ENCODE measurements around the gene AURKAIP1. TPM values are rescaled to one million over a fixed set of nuclear protein-coding genes. Genes with fewer than 3 reads are reported as not detected.

Gene AURKAIP1
- total and polyA plus RNA-seq, 2 of the 13 experiments (the other 11 are each of a cell fraction or from before 2014, with no cell fraction given), result 69.5 to 175 TPM

DNA sequence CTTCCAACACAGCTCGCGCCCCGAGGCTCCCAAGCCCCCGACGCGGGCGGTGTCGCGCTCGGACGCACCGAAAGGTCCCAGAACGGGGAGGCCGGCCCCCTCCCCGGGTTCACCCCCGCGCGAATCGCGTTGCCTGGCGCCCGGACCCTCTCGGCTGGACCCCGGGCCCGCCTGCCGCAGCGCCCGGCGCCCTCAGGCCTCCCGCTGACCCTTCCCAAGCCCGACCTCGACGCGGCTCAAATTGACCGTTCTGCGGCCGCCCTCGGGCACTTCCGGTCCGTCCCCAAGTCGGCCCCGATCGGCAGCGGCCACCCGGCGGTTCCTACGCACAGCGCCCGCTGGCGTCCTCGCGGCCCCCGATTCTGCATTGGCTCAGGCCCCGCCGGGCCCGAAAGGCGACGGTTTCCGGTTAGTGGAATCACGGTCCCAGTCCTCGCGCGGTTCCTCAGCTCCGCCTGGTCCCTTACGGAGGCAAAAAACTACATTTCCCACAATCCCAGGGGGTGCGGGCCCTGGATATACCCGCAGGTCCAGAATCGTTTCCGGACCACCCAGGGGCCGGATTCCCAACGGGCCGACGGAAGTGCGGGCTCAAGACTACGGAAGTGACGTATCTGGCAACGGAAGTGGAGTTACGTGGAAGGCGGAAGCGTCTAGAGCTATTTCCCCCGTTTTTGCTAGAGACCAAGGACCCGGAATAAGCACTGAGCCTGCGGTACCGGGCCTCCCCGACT, at the start of gene AURKAIP1 (continued):
- TF ChIP-seq, protein P1, sequence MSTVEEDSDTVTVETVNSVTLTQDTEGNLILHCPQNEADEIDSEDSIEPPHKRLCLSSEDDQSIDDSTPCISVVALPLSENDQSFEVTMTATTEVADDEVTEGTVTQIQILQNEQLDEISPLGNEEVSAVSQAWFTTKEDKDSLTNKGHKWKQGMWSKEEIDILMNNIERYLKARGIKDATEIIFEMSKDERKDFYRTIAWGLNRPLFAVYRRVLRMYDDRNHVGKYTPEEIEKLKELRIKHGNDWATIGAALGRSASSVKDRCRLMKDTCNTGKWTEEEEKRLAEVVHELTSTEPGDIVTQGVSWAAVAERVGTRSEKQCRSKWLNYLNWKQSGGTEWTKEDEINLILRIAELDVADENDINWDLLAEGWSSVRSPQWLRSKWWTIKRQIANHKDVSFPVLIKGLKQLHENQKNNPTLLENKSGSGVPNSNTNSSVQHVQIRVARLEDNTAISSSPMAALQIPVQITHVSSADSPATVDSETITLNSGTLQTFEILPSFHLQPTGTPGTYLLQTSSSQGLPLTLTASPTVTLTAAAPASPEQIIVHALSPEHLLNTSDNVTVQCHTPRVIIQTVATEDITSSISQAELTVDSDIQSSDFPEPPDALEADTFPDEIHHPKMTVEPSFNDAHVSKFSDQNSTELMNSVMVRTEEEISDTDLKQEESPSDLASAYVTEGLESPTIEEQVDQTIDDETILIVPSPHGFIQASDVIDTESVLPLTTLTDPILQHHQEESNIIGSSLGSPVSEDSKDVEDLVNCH (CRISPR knock-in tag; IDR thresholded peaks at IDR 0.05), result no peak
- peak; percentile 94; the same call in 1 of the 2 replicates for TF ChIP-seq TSC22D2 (CRISPR knock-in tag; IDR thresholded peaks at IDR 0.05; ENCODE audit: borderline replicate concordance)
- TF ChIP-seq, protein P2, sequence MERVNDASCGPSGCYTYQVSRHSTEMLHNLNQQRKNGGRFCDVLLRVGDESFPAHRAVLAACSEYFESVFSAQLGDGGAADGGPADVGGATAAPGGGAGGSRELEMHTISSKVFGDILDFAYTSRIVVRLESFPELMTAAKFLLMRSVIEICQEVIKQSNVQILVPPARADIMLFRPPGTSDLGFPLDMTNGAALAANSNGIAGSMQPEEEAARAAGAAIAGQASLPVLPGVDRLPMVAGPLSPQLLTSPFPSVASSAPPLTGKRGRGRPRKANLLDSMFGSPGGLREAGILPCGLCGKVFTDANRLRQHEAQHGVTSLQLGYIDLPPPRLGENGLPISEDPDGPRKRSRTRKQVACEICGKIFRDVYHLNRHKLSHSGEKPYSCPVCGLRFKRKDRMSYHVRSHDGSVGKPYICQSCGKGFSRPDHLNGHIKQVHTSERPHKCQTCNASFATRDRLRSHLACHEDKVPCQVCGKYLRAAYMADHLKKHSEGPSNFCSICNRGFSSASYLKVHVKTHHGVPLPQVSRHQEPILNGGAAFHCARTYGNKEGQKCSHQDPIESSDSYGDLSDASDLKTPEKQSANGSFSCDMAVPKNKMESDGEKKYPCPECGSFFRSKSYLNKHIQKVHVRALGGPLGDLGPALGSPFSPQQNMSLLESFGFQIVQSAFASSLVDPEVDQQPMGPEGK (CRISPR knock-in tag; IDR thresholded peaks at IDR 0.05), result peak; percentile 94
- TF ChIP-seq NFRKB (IDR thresholded peaks at IDR 0.05), result no peak
- TF ChIP-seq, protein P3, sequence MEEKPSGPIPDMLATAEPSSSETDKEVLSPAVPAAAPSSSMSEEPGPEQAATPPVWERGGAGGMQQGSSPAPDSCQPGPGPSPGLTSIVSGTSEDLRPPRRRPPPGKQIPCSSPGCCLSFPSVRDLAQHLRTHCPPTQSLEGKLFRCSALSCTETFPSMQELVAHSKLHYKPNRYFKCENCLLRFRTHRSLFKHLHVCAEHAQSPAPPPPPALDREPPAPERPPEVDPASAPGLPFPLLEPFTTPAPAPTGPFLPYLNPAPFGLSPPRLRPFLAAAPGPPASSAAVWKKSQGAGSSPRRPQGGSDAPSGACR (CRISPR knock-in tag; IDR thresholded peaks at IDR 0.05), result peak; percentile 99
- TF ChIP-seq, protein P4, sequence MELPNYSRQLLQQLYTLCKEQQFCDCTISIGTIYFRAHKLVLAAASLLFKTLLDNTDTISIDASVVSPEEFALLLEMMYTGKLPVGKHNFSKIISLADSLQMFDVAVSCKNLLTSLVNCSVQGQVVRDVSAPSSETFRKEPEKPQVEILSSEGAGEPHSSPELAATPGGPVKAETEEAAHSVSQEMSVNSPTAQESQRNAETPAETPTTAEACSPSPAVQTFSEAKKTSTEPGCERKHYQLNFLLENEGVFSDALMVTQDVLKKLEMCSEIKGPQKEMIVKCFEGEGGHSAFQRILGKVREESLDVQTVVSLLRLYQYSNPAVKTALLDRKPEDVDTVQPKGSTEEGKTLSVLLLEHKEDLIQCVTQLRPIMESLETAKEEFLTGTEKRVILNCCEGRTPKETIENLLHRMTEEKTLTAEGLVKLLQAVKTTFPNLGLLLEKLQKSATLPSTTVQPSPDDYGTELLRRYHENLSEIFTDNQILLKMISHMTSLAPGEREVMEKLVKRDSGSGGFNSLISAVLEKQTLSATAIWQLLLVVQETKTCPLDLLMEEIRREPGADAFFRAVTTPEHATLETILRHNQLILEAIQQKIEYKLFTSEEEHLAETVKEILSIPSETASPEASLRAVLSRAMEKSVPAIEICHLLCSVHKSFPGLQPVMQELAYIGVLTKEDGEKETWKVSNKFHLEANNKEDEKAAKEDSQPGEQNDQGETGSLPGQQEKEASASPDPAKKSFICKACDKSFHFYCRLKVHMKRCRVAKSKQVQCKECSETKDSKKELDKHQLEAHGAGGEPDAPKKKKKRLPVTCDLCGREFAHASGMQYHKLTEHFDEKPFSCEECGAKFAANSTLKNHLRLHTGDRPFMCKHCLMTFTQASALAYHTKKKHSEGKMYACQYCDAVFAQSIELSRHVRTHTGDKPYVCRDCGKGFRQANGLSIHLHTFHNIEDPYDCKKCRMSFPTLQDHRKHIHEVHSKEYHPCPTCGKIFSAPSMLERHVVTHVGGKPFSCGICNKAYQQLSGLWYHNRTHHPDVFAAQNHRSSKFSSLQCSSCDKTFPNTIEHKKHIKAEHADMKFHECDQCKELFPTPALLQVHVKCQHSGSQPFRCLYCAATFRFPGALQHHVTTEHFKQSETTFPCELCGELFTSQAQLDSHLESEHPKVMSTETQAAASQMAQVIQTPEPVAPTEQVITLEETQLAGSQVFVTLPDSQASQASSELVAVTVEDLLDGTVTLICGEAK (IDR thresholded peaks at IDR 0.05), result peak; percentile 97
- TF ChIP-seq, protein P4 (CRISPR knock-in tag; IDR thresholded peaks at IDR 0.05), result peak; percentile 95
- TF ChIP-seq SSRP1 (CRISPR knock-in tag; IDR thresholded peaks at IDR 0.05), result no peak; the same call in 1 of the 2 replicates
- TF ChIP-seq, protein P5, sequence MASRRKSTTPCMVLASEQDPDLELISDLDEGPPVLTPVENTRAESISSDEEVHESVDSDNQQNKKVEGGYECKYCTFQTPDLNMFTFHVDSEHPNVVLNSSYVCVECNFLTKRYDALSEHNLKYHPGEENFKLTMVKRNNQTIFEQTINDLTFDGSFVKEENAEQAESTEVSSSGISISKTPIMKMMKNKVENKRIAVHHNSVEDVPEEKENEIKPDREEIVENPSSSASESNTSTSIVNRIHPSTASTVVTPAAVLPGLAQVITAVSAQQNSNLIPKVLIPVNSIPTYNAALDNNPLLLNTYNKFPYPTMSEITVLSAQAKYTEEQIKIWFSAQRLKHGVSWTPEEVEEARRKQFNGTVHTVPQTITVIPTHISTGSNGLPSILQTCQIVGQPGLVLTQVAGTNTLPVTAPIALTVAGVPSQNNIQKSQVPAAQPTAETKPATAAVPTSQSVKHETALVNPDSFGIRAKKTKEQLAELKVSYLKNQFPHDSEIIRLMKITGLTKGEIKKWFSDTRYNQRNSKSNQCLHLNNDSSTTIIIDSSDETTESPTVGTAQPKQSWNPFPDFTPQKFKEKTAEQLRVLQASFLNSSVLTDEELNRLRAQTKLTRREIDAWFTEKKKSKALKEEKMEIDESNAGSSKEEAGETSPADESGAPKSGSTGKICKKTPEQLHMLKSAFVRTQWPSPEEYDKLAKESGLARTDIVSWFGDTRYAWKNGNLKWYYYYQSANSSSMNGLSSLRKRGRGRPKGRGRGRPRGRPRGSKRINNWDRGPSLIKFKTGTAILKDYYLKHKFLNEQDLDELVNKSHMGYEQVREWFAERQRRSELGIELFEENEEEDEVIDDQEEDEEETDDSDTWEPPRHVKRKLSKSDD (CRISPR knock-in tag; IDR thresholded peaks at IDR 0.05; ENCODE audit: low read depth), result peak; percentile 82
